ENCODE data around the gene NAPEPLD.

DNA sequence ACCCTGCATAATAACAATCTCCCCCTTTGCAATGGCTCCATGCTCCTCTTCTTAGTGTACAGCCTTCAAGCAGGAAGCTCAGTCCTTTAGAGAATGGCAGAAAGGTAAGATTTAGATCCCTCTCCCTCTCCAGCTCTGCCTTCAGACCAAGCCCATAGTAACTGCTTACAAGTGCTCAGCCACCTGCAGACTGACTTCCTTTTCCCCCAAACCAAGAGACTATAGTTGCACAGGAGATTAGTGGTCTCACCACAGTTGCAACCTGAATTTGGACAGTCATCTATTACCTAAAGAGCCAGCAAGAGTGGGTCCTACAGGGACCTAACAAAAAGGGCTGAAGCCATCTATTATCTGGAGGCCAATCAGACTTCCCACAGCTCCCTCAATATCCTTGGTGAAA lies 90.8 kb downstream of the NAPEPLD start:
- TF ChIP-seq, protein P1, sequence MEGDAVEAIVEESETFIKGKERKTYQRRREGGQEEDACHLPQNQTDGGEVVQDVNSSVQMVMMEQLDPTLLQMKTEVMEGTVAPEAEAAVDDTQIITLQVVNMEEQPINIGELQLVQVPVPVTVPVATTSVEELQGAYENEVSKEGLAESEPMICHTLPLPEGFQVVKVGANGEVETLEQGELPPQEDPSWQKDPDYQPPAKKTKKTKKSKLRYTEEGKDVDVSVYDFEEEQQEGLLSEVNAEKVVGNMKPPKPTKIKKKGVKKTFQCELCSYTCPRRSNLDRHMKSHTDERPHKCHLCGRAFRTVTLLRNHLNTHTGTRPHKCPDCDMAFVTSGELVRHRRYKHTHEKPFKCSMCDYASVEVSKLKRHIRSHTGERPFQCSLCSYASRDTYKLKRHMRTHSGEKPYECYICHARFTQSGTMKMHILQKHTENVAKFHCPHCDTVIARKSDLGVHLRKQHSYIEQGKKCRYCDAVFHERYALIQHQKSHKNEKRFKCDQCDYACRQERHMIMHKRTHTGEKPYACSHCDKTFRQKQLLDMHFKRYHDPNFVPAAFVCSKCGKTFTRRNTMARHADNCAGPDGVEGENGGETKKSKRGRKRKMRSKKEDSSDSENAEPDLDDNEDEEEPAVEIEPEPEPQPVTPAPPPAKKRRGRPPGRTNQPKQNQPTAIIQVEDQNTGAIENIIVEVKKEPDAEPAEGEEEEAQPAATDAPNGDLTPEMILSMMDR (IDR thresholded peaks at IDR 0.05; ENCODE audit: extremely low read depth in 1 of 2, insufficient read depth in 1 of 2, low read depth in 1 of 2, low read length in 2 of 2), result no peak
- TF ChIP-seq POLR2AphosphoS5 (IDR thresholded peaks at IDR 0.05; ENCODE audit: insufficient read depth, low read depth, low read length) (no peak), JUN (IDR thresholded peaks at IDR 0.05; ENCODE audit: borderline replicate concordance, insufficient read depth, insufficient read length, low read depth) (no peak), GATA2 (IDR thresholded peaks at IDR 0.05; ENCODE audit: insufficient read depth, insufficient read length, low read depth, low read length) (no peak)
- TF ChIP-seq, protein P2, sequence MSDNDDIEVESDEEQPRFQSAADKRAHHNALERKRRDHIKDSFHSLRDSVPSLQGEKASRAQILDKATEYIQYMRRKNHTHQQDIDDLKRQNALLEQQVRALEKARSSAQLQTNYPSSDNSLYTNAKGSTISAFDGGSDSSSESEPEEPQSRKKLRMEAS (IDR thresholded peaks at IDR 0.05; ENCODE audit: insufficient read depth, insufficient read length), result no peak

Data from endothelial cell of umbilical vein (primary cell).